NCI-H526 (cell line): ENCODE results near the gene SRC.

Experiments
- DNase-seq, 2 experiments: peaks; one replicate each; lab custom pipeline; 2025; lab: John Stamatoyannopoulos, UW

The SRC gene

DNA sequence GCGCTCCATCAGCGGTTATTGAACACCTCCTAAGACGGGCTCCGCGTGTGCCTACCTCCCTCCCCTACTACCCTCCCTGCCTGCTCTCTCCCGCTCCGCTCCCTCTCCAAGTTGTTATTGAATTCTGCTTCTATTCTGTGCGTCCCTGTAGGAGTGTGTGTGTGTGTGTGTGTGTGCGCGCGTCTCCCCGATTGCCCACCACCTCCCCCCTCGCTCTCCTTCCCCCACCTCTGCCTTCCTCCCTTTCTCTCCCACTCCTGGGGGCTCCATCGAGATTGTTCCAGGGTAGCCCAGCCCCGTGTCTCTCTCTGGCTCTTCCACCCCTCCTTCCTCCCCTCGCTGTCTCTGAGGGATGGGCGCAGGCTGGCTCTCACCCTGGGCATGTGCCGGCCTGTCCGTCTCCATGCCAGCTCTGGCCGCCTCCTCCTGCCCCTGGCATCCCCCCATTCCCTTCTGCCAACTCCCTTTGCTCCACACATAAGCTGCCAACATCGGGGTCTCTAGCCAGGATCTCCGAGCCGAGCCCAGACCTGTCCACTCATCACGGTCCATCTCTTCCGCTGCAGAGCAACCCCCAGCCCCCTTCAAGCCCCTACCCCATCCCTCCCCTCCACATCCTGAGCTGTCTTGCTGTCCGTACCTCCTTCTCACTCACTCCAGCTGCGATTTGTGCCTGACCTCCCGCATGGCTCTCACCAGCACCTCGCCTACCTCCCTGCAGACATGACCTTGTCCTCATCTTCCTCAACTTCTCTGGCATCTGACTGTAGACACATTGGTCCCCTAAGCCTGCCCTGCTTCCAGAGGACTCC, 68.5 kb downstream of the SRC start:
- no peak for DNase-seq

GRCh38 chr20:37415118-37416085, 69.5 kb downstream of the SRC start:
- no peak for DNase-seq

DNA sequence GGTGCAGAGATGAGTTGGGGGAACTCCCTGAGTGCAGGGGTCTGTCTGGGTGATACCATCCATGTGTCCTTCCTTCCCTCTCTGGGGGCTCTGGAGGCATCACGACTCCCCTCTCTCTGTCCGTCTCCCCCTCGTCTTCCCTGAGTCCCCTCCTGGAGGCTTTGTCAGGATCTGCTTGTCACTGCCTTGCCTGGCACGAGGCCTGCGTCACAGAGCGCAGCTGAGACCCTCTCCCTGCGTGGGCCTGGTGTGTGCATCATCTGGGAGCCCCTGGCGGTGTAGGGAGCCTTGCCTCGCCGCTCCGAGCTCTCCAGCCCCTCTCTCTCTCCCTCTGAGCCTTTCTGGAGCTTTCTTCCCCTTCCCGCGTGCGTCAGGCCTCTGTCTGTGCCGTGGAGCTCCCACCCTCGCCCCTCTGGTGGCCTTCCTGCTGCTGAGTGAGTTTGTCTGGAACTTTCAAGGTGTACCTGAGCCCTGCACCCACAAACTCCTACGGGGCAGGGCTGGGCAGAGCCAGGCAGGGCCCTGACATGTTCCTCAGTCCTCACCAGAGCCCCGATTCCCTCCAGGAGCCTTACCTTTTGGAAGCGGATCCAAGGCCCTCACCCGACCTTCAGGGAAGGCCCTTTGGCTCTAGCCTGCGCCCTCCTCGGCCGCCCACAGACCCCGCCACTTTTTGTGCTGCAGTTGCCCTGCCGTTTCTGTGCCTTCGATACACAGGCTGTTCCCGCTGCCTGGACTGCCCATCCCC, 70.3 kb downstream of the SRC start:
- DNase-seq: no peak

GRCh38 chr20:37416848-37417616, 71.1 kb downstream of the SRC start:
- DNase-seq: peak in 1 of 2 experiments; percentile 61

GRCh38 chr20:37417617-37418467, 71.9 kb downstream of the SRC start:
- DNase-seq: no peak

DNA sequence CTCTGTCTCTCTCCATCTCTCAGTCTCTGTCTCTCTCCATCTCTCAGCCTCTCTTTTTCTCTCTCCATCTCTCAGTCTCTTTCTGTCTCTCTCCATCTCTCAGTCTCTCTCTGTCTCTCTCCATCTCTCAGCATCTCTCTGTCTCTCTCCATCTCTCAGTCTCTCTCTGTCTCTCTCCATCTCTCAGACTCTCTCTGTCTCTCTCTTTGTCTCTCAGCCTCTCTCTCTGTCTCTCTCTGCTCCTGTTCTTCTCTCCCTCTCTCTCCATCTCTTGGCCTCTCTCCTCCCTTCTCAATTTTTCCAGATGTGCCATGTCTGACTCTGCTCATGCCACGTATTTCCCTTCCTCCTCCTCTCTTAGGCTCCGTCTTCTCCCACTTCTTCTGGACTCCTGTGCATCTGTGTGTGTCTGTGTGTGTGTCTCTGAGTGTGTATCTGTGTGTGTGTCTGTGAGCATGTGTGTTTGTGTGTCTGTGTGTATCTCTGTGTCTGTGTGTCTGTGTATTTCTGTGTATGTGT, 72.7 kb downstream of the SRC start:
- DNase-seq: no peak

GRCh38 chr20:37419307-37419706, 73.4 kb downstream of the SRC start:
- no peak for DNase-seq

- DNase-seq: no peak
Measured at GRCh38 chr20:37419774-37420542, 74.0 kb downstream of the SRC start.

GRCh38 chr20:37420610-37421009, 74.7 kb downstream of the SRC start:
- no peak for DNase-seq

DNA sequence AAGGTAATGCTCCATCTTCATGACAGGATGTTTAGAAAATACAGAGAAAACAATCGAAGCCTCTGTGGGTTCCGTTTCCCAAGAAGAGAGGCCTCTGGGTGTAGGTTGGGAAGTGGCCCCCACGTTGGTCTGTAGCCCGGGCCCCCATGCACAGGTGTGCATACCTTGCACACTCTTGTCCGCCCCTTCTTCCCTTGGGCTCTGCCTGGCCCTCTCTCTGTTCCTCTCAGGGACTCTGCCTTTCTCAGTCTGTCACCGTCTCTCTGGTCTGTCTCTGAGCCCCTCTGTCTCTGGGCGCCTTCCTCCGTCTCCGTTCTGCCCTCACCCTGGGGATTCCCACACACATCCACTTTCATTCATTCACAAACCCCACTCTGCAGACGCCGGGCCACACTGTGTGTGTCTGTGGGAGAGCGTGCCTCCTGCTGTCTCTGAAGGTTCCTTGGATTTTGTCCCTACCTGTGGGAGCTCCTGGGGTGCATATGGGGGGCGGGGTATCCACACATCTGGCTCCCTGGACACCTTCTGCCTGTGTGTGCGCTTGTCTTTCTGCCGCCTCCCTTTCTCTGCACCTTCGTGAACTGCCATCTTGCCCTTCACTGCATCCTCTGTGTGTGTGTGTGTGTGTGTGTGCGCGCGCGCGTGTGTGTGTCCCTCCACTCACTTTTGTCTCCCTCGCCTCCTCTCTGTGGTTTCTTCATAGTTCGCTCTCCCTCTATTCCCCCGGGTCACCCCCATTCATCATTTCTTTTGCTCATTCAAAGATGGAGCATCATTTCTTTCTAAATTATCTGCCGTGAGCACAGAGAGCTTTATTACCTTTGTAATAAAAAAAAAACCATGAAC, 75.3 kb downstream of the SRC start:
- DNase-seq: no peak

GRCh38 chr20:37421988-37422387, 76.0 kb downstream of the SRC start:
- DNase-seq: no peak

DNA sequence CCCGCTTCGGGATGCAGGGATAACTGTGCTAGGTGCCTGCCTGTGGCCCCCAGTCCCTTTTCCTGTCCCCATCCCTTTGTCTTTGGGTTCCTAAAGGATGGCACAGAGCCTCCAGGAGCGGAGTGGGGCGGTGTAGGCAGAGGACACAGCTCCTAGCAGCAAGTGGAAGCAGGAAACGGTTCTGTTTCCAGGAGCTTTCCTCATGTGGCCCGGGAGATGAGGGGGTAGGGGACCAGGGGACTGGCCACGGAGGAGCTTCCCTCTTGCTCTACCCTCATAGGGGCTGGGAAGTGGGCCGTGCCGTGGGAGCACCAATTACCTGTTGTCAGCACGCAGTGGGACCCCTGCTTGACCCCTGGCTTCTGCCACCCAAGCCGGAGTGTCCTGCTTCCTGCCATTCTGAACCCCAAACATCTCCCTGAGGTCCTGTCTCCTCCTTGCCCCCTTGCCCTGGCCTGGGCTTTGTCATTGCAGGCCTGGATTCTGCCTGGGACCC, 76.9 kb downstream of the SRC start:
- no peak for DNase-seq

DNA sequence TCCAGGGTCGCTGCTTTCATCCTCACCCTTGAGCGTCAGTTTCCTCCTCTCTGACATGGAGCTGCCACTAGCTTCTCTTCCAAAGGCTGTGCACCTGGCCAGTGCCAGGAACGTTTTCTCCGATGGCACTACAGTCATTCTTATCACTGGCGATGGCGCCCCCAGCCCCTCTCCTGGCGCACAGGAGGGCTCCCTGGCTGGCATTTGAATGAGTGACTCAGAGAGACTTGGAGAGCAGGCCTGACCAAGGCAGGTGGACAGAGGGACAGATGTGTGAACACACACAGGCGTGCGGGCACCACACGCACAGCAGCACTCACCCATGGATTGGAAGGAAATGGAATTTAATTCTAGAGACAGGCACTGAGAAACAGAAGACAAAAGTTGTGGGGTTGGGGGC, 77.6 kb downstream of the SRC start:
- DNase-seq: no peak

- DNase-seq: no peak
Measured at GRCh38 chr20:37424062-37424851, 78.3 kb downstream of the SRC start.

DNA sequence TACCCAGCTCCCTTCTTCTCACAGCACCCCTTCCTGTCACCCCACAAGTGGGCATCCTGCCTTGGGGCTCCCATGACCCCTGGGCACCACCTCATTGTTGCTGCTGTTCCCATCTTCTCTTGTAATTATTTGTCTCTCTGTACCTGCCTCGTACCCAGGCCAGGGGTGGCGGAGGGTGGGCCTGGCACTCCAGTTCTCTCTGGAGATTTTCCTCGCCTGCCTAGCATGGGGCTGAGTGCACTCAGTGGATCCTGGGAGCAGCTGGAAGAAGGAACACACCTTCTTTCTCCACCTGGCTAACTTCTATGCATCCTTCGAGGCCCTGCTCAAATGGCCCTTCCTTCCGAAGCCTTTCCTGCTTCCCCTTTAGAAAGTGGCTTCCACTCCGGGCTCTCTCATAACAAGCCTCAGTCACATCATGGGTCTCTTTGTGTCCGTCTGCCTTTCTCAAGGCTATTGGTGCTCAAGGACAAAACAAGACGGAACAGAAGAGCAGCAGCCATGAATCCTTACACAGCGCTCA, 79.2 kb downstream of the SRC start:
- no peak for DNase-seq

GRCh38 chr20:37426106-37426505, 80.2 kb downstream of the SRC start:
- peak in 1 of 2 experiments; percentile 23 for DNase-seq

- DNase-seq: no peak
Measured at GRCh38 chr20:37426978-37427377, 81.0 kb downstream of the SRC start.
